ENCODE measurements around the gene COL4A3.
"Not testable (repeated sequence)": the region's sequence is repeated elsewhere in the genome, so short reads cannot be mapped to it uniquely, and the experiment has no call there.

Gene COL4A3

DNA sequence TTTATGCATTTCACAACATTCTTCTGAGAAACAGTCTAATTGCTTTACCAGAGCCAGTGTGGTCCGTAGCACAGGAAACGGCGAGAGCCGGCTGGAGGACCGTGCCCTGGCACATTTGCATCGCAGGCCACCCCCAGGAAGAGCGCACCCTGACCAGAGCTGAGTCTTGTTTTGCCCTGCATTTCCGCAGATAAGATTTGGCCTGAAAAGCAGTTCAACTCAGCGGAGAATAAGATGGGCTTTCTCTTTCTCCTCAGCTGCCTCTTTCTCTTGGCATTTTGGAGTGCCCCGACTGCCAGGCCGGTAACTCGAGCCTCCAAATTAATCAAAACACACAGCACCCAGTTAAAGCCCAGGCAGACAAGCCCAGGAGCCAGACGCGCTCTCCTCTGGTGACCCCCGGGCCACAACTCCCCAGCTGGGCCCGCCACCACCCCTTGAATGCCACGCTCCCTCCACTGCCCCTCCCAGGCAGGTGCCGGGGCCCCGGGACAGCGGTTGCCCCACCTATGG is 883 bp upstream of the COL4A3 start:
- DNase-seq (no peak), ATAC-seq (ENCODE audit: insufficient read depth, low read depth) (no peak)
- H4K20me1 ChIP-seq (ENCODE audit: insufficient read depth, low read length), result no peaks in the 10 kb centered on the region
- H3K27me3 ChIP-seq (ENCODE audit: insufficient read depth, low read length, poor library complexity), result no peaks in the 10 kb centered on the region
- no peak overlapping the region for H3K27ac ChIP-seq (ENCODE audit: low read length)
- no peak overlapping the region for H2AFZ ChIP-seq (ENCODE audit: low read depth, low read length)
- no peak overlapping the region for H3K9ac ChIP-seq (ENCODE audit: low read depth, low read length)
- H3K36me3 ChIP-seq (ENCODE audit: insufficient read depth, low read length), result no peaks in the 10 kb centered on the region
- no peaks in the 10 kb centered on the region for H3K79me2 ChIP-seq (ENCODE audit: insufficient read depth, low read length)
- no peaks in the 10 kb centered on the region for H3K9me3 ChIP-seq (ENCODE audit: insufficient read depth, low read length, severe bottlenecking)
- TF ChIP-seq EZH2 (IDR thresholded peaks at IDR 0.05; ENCODE audit: borderline replicate concordance, low read depth, low read length, severe bottlenecking), result no peak
- TF ChIP-seq, protein P1, sequence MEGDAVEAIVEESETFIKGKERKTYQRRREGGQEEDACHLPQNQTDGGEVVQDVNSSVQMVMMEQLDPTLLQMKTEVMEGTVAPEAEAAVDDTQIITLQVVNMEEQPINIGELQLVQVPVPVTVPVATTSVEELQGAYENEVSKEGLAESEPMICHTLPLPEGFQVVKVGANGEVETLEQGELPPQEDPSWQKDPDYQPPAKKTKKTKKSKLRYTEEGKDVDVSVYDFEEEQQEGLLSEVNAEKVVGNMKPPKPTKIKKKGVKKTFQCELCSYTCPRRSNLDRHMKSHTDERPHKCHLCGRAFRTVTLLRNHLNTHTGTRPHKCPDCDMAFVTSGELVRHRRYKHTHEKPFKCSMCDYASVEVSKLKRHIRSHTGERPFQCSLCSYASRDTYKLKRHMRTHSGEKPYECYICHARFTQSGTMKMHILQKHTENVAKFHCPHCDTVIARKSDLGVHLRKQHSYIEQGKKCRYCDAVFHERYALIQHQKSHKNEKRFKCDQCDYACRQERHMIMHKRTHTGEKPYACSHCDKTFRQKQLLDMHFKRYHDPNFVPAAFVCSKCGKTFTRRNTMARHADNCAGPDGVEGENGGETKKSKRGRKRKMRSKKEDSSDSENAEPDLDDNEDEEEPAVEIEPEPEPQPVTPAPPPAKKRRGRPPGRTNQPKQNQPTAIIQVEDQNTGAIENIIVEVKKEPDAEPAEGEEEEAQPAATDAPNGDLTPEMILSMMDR (IDR thresholded peaks at IDR 0.05; ENCODE audit: borderline replicate concordance, extremely low read depth, low read length, poor library complexity, severe bottlenecking), result no peak
- H3K4me3 ChIP-seq (ENCODE audit: low read depth in 1 of 2, low read length in 2 of 2), result no peak overlapping the region
- H3K4me1 ChIP-seq (ENCODE audit: insufficient read depth, low read length), result no peaks in the 10 kb centered on the region
- H3K4me2 ChIP-seq (ENCODE audit: insufficient read depth, low read length), result no peak overlapping the region

DNA sequence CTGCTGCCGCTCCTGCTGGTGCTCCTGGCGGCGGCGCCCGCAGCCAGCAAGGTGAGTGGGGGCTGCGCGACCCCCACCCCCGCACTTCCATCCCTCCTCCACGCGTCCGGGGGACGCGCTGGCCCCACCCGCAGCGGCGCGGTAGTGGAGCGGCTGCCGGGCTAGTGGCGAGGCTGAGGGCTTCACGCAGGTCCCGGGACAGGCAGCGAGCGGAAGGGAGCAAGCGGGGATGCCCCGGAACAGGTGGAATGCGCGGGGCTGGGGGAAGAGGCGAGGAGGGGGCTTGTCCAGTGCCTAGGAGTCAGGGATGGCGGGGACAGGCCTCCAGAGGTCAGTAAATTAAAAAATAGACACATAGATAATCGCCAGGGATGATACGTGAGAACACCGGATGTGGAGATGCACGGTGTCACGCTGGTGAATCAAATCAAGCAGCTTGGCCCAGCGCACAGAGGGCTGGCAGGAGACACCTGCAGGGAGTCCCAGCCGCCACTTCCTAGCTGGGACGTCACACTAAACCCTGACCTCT is 403 bp downstream of the COL4A3 start:
- ATAC-seq (ENCODE audit: insufficient read depth, low read depth) (no peak), DNase-seq (no peak)
- Histone ChIP-seq H3K27me3 (ENCODE audit: insufficient read depth, low read length, poor library complexity) (no peaks in the 10 kb centered on the region), H3K4me3 (ENCODE audit: low read depth in 1 of 2, low read length in 2 of 2) (no peak overlapping the region), H3K9ac (ENCODE audit: low read depth, low read length) (no peak overlapping the region), H2AFZ (ENCODE audit: low read depth, low read length) (no peak overlapping the region), H4K20me1 (ENCODE audit: insufficient read depth, low read length) (no peaks in the 10 kb centered on the region), H3K36me3 (ENCODE audit: insufficient read depth, low read length) (no peaks in the 10 kb centered on the region), H3K79me2 (ENCODE audit: insufficient read depth, low read length) (no peaks in the 10 kb centered on the region), H3K27ac (ENCODE audit: low read length) (no peak overlapping the region), H3K4me2 (ENCODE audit: insufficient read depth, low read length) (no peak overlapping the region), H3K4me1 (ENCODE audit: insufficient read depth, low read length) (no peaks in the 10 kb centered on the region), H3K9me3 (ENCODE audit: insufficient read depth, low read length, severe bottlenecking) (no peaks in the 10 kb centered on the region)
- TF ChIP-seq, protein P1 (IDR thresholded peaks at IDR 0.05; ENCODE audit: borderline replicate concordance, extremely low read depth, low read length, poor library complexity, severe bottlenecking), result no peak
- TF ChIP-seq EZH2 (IDR thresholded peaks at IDR 0.05; ENCODE audit: borderline replicate concordance, low read depth, low read length, severe bottlenecking), result no peak

DNA sequence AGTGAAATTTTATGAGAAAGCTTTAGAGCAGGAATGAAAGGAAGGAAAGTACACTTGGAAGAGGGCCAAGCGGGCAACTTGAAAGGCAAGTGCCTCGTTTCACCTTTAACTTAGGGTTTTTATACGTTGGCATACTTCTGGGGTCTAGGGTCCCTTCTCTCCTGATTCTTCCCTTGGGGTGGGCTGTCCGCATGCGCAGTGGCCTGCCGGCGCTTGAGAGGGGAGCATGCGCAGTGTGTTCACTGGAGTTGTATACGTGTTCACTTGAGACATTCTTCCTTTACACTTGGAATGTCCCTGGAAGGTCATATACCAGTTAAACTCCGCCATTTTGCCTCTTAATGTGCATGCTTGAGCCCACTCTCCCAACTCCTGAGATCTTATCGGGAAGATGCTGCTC is 7.4 kb downstream of the COL4A3 start:
- H3K4me1 ChIP-seq (ENCODE audit: insufficient read depth, low read length); H3K4me2 ChIP-seq (ENCODE audit: insufficient read depth, low read length); H4K20me1 ChIP-seq (ENCODE audit: insufficient read depth, low read length); H3K36me3 ChIP-seq (ENCODE audit: insufficient read depth, low read length); DNase-seq; ATAC-seq (ENCODE audit: insufficient read depth, low read depth); H3K27ac ChIP-seq (ENCODE audit: low read length); H3K79me2 ChIP-seq (ENCODE audit: insufficient read depth, low read length); H3K27me3 ChIP-seq (ENCODE audit: insufficient read depth, low read length, poor library complexity); H2AFZ ChIP-seq (ENCODE audit: low read depth, low read length); H3K9me3 ChIP-seq (ENCODE audit: insufficient read depth, low read length, severe bottlenecking); H3K4me3 ChIP-seq (ENCODE audit: low read depth in 1 of 2, low read length in 2 of 2); H3K9ac ChIP-seq (ENCODE audit: low read depth, low read length): not testable (repeated sequence)

DNA sequence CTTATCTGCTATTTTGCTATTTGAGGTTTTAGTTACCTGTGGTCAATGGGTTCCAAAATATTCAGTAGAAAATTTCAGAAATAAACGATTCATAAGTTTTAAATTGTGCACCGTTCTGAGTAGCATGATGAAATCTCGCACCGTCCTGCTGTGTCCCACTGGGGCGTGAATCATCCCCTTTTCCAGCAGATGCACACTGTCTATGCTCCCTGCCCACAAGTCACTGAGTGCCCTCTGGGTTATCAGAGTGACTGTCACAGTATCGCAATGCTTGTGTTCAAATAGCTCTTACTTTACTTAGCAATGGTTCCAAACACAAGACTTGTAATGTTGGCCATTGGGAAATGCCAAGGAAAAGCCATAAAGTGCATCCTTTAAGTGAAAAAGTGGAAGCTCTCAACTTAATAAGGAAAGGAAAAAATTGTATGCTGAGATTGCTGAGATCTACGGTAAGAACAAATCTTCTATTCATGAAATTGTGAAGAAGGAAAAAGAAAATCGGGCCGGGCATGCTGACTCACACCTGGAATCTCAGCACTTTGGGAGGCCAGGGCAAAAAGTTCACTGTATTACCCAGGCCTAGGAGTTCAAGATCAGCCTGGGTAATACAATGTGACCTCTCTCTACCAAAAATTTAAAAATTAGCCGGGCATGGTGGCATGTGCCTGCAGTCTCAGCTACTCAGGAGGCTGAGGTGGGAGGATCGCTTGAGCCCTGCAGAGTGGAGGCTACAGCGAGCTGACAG is 13.3 kb downstream of the COL4A3 start:
- Histone ChIP-seq H3K9me3 (ENCODE audit: insufficient read depth, low read length, severe bottlenecking) (no peaks in the 10 kb centered on the region), H4K20me1 (ENCODE audit: insufficient read depth, low read length) (no peaks in the 10 kb centered on the region), H3K9ac (ENCODE audit: low read depth, low read length) (no peak overlapping the region), H3K36me3 (ENCODE audit: insufficient read depth, low read length) (no peaks in the 10 kb centered on the region), H3K27ac (ENCODE audit: low read length) (no peak overlapping the region), H3K27me3 (ENCODE audit: insufficient read depth, low read length, poor library complexity) (no peaks in the 10 kb centered on the region), H3K4me1 (ENCODE audit: insufficient read depth, low read length) (no peaks in the 10 kb centered on the region), H3K79me2 (ENCODE audit: insufficient read depth, low read length) (no peaks in the 10 kb centered on the region), H3K4me2 (ENCODE audit: insufficient read depth, low read length) (no peak overlapping the region), H3K4me3 (ENCODE audit: low read depth in 1 of 2, low read length in 2 of 2) (no peak overlapping the region), H2AFZ (ENCODE audit: low read depth, low read length) (no peak overlapping the region)
- TF ChIP-seq, protein P1 (IDR thresholded peaks at IDR 0.05; ENCODE audit: borderline replicate concordance, extremely low read depth, low read length, poor library complexity, severe bottlenecking), result no peak
- no peak for TF ChIP-seq EZH2 (IDR thresholded peaks at IDR 0.05; ENCODE audit: borderline replicate concordance, low read depth, low read length, severe bottlenecking)
- DNase-seq (no peak), ATAC-seq (ENCODE audit: insufficient read depth, low read depth) (no peak)

Data from DND-41 (cell line).